ENCODE measurements around the gene OOSP4A. TPM values are rescaled to one million over a fixed set of nuclear protein-coding genes. Genes with fewer than 3 reads are reported as not detected.

The OOSP4A gene
- polyA plus RNA-seq, 1 experiment, result not detected

- Histone ChIP-seq H3K36me3 (ENCODE audit: control insufficient read depth, insufficient read depth, low read length) (no peaks in the 10 kb centered on the region), H3K27me3 (ENCODE audit: control insufficient read depth, insufficient read depth, low read length) (no peaks in the 10 kb centered on the region), H3K4me3 (ENCODE audit: low read depth, low read length) (no peak overlapping the region)
- CTCF ChIA-PET, result no interaction called here
- POLR2A ChIA-PET, result no interaction called here
- TF ChIP-seq CTCF (IDR thresholded peaks at IDR 0.05; ENCODE audit: insufficient read depth, low read depth, low read length), result no peak
- DNase-seq (ENCODE audit: low read depth), result no peak
These were observed 28.6 kb downstream of the OOSP4A start for GRCh38 chr11:59992425-59992824.

GRCh38 chr11:59997800-59998199, 34.0 kb downstream of the OOSP4A start:
- Histone ChIP-seq H3K4me3 (ENCODE audit: low read depth, low read length) (no peak overlapping the region), H3K27me3 (ENCODE audit: control insufficient read depth, insufficient read depth, low read length) (no peaks in the 10 kb centered on the region), H3K36me3 (ENCODE audit: control insufficient read depth, insufficient read depth, low read length) (no peaks in the 10 kb centered on the region)
- no peak for DNase-seq (ENCODE audit: low read depth)
- POLR2A ChIA-PET, result no interaction called here
- CTCF ChIA-PET, result no interaction called here
- TF ChIP-seq CTCF (IDR thresholded peaks at IDR 0.05; ENCODE audit: insufficient read depth, low read depth, low read length), result no peak

GRCh38 chr11:59999691-60000090, 35.9 kb downstream of the OOSP4A start:
- no peak for TF ChIP-seq CTCF (IDR thresholded peaks at IDR 0.05; ENCODE audit: insufficient read depth, low read depth, low read length)
- ChIA-PET CTCF (no interaction called here), POLR2A (no interaction called here)
- Histone ChIP-seq H3K36me3 (ENCODE audit: control insufficient read depth, insufficient read depth, low read length) (no peaks in the 10 kb centered on the region), H3K4me3 (ENCODE audit: low read depth, low read length) (no peak overlapping the region), H3K27me3 (ENCODE audit: control insufficient read depth, insufficient read depth, low read length) (no peaks in the 10 kb centered on the region)
- no peak for DNase-seq (ENCODE audit: low read depth)

GRCh38 chr11:60003729-60004128, 39.9 kb downstream of the OOSP4A start:
- CTCF ChIA-PET, result no interaction called here
- H3K27me3 ChIP-seq (ENCODE audit: control insufficient read depth, insufficient read depth, low read length), result no peaks in the 10 kb centered on the region
- H3K36me3 ChIP-seq (ENCODE audit: control insufficient read depth, insufficient read depth, low read length), result no peaks in the 10 kb centered on the region
- POLR2A ChIA-PET, result no interaction called here
- TF ChIP-seq CTCF (IDR thresholded peaks at IDR 0.05; ENCODE audit: insufficient read depth, low read depth, low read length), result no peak
- H3K4me3 ChIP-seq (ENCODE audit: low read depth, low read length), result no peak overlapping the region
- no peak for DNase-seq (ENCODE audit: low read depth)

GRCh38 chr11:60005360-60005759, 41.5 kb downstream of the OOSP4A start:
- POLR2A ChIA-PET, result no interaction called here
- CTCF ChIA-PET, result no interaction called here
- no peak for TF ChIP-seq CTCF (IDR thresholded peaks at IDR 0.05; ENCODE audit: insufficient read depth, low read depth, low read length)
- Histone ChIP-seq H3K36me3 (ENCODE audit: control insufficient read depth, insufficient read depth, low read length) (no peaks in the 10 kb centered on the region), H3K4me3 (ENCODE audit: low read depth, low read length) (no peak overlapping the region), H3K27me3 (ENCODE audit: control insufficient read depth, insufficient read depth, low read length) (no peaks in the 10 kb centered on the region)
- DNase-seq (ENCODE audit: low read depth), result no peak
